ENCODE results near the gene CNOT11. TPM values are rescaled to one million over a fixed set of nuclear protein-coding genes. Genes with fewer than 3 reads are reported as not detected.

The CNOT11 gene
- total RNA-seq, 2 experiments from 2014 or later = 65.1 to 80.7 TPM

GRCh38 chr2:101251844-101252407 is 760 bp upstream of the CNOT11 start:
- peak; percentile 17 for DNase-seq
- peak overlapping the region; percentile 92 for H3K4me3 Mint-ChIP-seq
- no peaks in the 10 kb centered on the region for H3K27me3 Mint-ChIP-seq
- POLR2A ChIA-PET = no interaction called here
- H3K4me1 Mint-ChIP-seq = peaks cover 45% of the 10 kb centered on the region
- H3K9me3 Mint-ChIP-seq = no peaks in the 10 kb centered on the region
- CTCF ChIA-PET = interaction anchor here (0.5 to 2.3 kb wide), 8 partner anchors 8 to 137 kb away, joined by 3 to 8 read pairs (median 4); no protein-coding TSS in a partner anchor
- H3K27ac Mint-ChIP-seq = peak overlapping the region; percentile 96
- H3K36me3 Mint-ChIP-seq (ENCODE audit: low read depth) = peaks cover 29% of the 10 kb centered on the region

GRCh38 chr2:101253013-101253702 is 472 bp downstream of the CNOT11 start:
- Mint-ChIP-seq H3K27me3 (no peaks in the 10 kb centered on the region), H3K4me1 (peaks cover 54% of the 10 kb centered on the region), H3K4me3 (peak overlapping the region; percentile 92), H3K36me3 (ENCODE audit: low read depth) (peaks cover 36% of the 10 kb centered on the region), H3K9me3 (no peaks in the 10 kb centered on the region), H3K27ac (peak overlapping the region; percentile 96)
- POLR2A ChIA-PET = no interaction called here
- peak; percentile 84 for DNase-seq
- CTCF ChIA-PET = interaction anchor here (0.7 to 2.3 kb wide), 11 partner anchors 8 to 155 kb away, joined by 3 to 8 read pairs (median 3); partner anchors contain the start of gene RNF149

GRCh38 chr2:101253703-101254450 is 1.2 kb downstream of the CNOT11 start:
- Mint-ChIP-seq H3K4me3 (peak overlapping the region; percentile 92), H3K27ac (peak overlapping the region; percentile 96), H3K36me3 (ENCODE audit: low read depth) (peaks cover 38% of the 10 kb centered on the region), H3K27me3 (no peaks in the 10 kb centered on the region), H3K4me1 (peaks cover 53% of the 10 kb centered on the region), H3K9me3 (no peaks in the 10 kb centered on the region)
- ChIA-PET CTCF (interaction anchor here (0.7 to 2.3 kb wide), 10 partner anchors 8 to 154 kb away, joined by 3 to 8 read pairs (median 4); partner anchors contain the start of gene RNF149), POLR2A (no interaction called here)
- DNase-seq = peak; percentile 19

- DNase-seq = no peak
- H3K36me3 Mint-ChIP-seq (ENCODE audit: low read depth) = peaks cover 48% of the 10 kb centered on the region
- no peaks in the 10 kb centered on the region for H3K27me3 Mint-ChIP-seq
- peaks cover 60% of the 10 kb centered on the region for H3K4me1 Mint-ChIP-seq
- H3K9me3 Mint-ChIP-seq = no peaks in the 10 kb centered on the region
- ChIA-PET POLR2A (no interaction called here), CTCF (interaction anchor here (0.6 to 1.4 kb wide), 2 partner anchors 12 to 340 kb away, joined by 3 to 4 read pairs; no protein-coding TSS in a partner anchor)
- peak overlapping the region; percentile 4 for H3K27ac Mint-ChIP-seq
- H3K4me3 Mint-ChIP-seq = peak overlapping the region; percentile 5
Observed at GRCh38 chr2:101255501-101255900, 2.8 kb downstream of the CNOT11 start.

GRCh38 chr2:101256316-101256715 is 3.6 kb downstream of the CNOT11 start:
- no peak for DNase-seq
- H3K9me3 Mint-ChIP-seq = no peaks in the 10 kb centered on the region
- peaks cover 62% of the 10 kb centered on the region for H3K4me1 Mint-ChIP-seq
- CTCF ChIA-PET = interaction anchor here (0.7 to 1.4 kb wide), 4 partner anchors 11 to 161 kb away, joined by 3 to 4 read pairs (median 4); no protein-coding TSS in a partner anchor
- peak overlapping the region; percentile 37 for H3K4me3 Mint-ChIP-seq
- H3K36me3 Mint-ChIP-seq (ENCODE audit: low read depth) = peaks cover 54% of the 10 kb centered on the region
- no peak overlapping the region for H3K27ac Mint-ChIP-seq
- POLR2A ChIA-PET = interaction anchor here (0.6 kb wide), 1 partner anchor 618 kb away, joined by 3 read pairs; no protein-coding TSS in a partner anchor
- no peaks in the 10 kb centered on the region for H3K27me3 Mint-ChIP-seq

GRCh38 chr2:101258804-101259203 is 6.1 kb downstream of the CNOT11 start:
- H3K9me3 Mint-ChIP-seq = no peaks in the 10 kb centered on the region
- no peak overlapping the region for H3K4me3 Mint-ChIP-seq
- H3K27me3 Mint-ChIP-seq = no peaks in the 10 kb centered on the region
- ChIA-PET CTCF (interaction anchor here (0.8 to 1.7 kb wide), 2 partner anchors 8 to 9 kb away, joined by 3 read pairs; no protein-coding TSS in a partner anchor), POLR2A (no interaction called here)
- peaks cover 62% of the 10 kb centered on the region for H3K4me1 Mint-ChIP-seq
- H3K27ac Mint-ChIP-seq = no peak overlapping the region
- H3K36me3 Mint-ChIP-seq (ENCODE audit: low read depth) = peaks cover 68% of the 10 kb centered on the region
- DNase-seq = no peak

GRCh38 chr2:101262142-101262541 is 9.5 kb downstream of the CNOT11 start:
- ChIA-PET POLR2A (no interaction called here), CTCF (interaction anchor here (0.6 to 0.9 kb wide), 2 partner anchors 8 to 67 kb away, joined by 3 read pairs; no protein-coding TSS in a partner anchor)
- no peak for DNase-seq
- Mint-ChIP-seq H3K27me3 (no peaks in the 10 kb centered on the region), H3K4me3 (no peak overlapping the region), H3K4me1 (peaks cover 46% of the 10 kb centered on the region), H3K9me3 (no peaks in the 10 kb centered on the region), H3K36me3 (ENCODE audit: low read depth) (peaks cover 67% of the 10 kb centered on the region), H3K27ac (no peak overlapping the region)

- DNase-seq = no peak
- POLR2A ChIA-PET = no interaction called here
- CTCF ChIA-PET = interaction anchor here (0.6 to 1.0 kb wide), 3 partner anchors 11 to 657 kb away, joined by 3 to 4 read pairs (median 3); no protein-coding TSS in a partner anchor
- peaks cover 68% of the 10 kb centered on the region for H3K36me3 Mint-ChIP-seq (ENCODE audit: low read depth)
- no peaks in the 10 kb centered on the region for H3K27me3 Mint-ChIP-seq
- H3K4me1 Mint-ChIP-seq = peaks cover 47% of the 10 kb centered on the region
- no peaks in the 10 kb centered on the region for H3K9me3 Mint-ChIP-seq
- H3K27ac Mint-ChIP-seq = no peak overlapping the region
- no peak overlapping the region for H3K4me3 Mint-ChIP-seq
Observed at GRCh38 chr2:101263377-101263800, 10.7 kb downstream of the CNOT11 start.

- CTCF ChIA-PET = interaction anchor here (0.5 kb wide), 1 partner anchor 72 kb away, joined by 4 read pairs; no protein-coding TSS in a partner anchor
- POLR2A ChIA-PET = no interaction called here
- DNase-seq = no peak
- no peak overlapping the region for H3K4me3 Mint-ChIP-seq
- no peaks in the 10 kb centered on the region for H3K27me3 Mint-ChIP-seq
- peaks cover 43% of the 10 kb centered on the region for H3K4me1 Mint-ChIP-seq
- peaks cover 66% of the 10 kb centered on the region for H3K36me3 Mint-ChIP-seq (ENCODE audit: low read depth)
- no peaks in the 10 kb centered on the region for H3K9me3 Mint-ChIP-seq
- H3K27ac Mint-ChIP-seq = peak overlapping the region; percentile 65
Observed at GRCh38 chr2:101264360-101264939, 11.8 kb downstream of the CNOT11 start.

- CTCF ChIA-PET = interaction anchor here (1.0 kb wide), 1 partner anchor 136 kb away, joined by 3 read pairs; no protein-coding TSS in a partner anchor
- Mint-ChIP-seq H3K4me1 (peaks cover 47% of the 10 kb centered on the region), H3K4me3 (no peak overlapping the region), H3K36me3 (ENCODE audit: low read depth) (peaks cover 73% of the 10 kb centered on the region), H3K9me3 (no peaks in the 10 kb centered on the region), H3K27ac (no peak overlapping the region), H3K27me3 (no peaks in the 10 kb centered on the region)
- POLR2A ChIA-PET = no interaction called here
- no peak for DNase-seq
Observed at GRCh38 chr2:101265893-101266499, 13.3 kb downstream of the CNOT11 start.

- Mint-ChIP-seq H3K36me3 (ENCODE audit: low read depth) (peaks cover 79% of the 10 kb centered on the region), H3K4me1 (peaks cover 57% of the 10 kb centered on the region), H3K4me3 (no peak overlapping the region), H3K27me3 (no peaks in the 10 kb centered on the region), H3K9me3 (no peaks in the 10 kb centered on the region), H3K27ac (no peak overlapping the region)
- CTCF ChIA-PET = interaction anchor here (1.2 to 2.3 kb wide), 3 partner anchors 9 to 14 kb away, joined by 3 to 8 read pairs (median 4); no protein-coding TSS in a partner anchor
- POLR2A ChIA-PET = no interaction called here
- DNase-seq = no peak
Observed at GRCh38 chr2:101267671-101268656, 15.3 kb downstream of the CNOT11 start.

Measured in activated CD4-positive, alpha-beta T cell treated with anti-CD3 and anti-CD28 coated beads, Interleukin-2, amount 10 ng/mL, durations not matched to agents 7 days and 5 days (primary cell).